Neural crest cell (in vitro differentiated cells): ENCODE results near the gene SND1. TPM values are rescaled to one million over a fixed set of nuclear protein-coding genes. Genes with fewer than 3 reads are reported as not detected.

Experiments used
- DNase-seq: peaks from one replicate; pipeline ENCODE4 v3.0.0; 2021; ENCODE audit warnings: low read depth, mixed read lengths, low spot score
- H3K27ac Mint-ChIP-seq: one replicate; pipeline ENCODE4 v1.8.0; 2021; ENCODE audit warnings: mild to moderate bottlenecking, mixed read lengths; ENCODE audit not compliant: unreplicated experiment
- H3K27me3 Mint-ChIP-seq: 2 replicates; pipeline ENCODE4 v1.8.0; 2021; ENCODE audit warnings: low read depth, mild to moderate bottlenecking, mixed read lengths
- H3K36me3 Mint-ChIP-seq: 2 replicates; pipeline ENCODE4 v1.8.0; 2021; ENCODE audit warnings: low read depth, mild to moderate bottlenecking, mixed read lengths
- H3K4me1 Mint-ChIP-seq: 2 replicates; pipeline ENCODE4 v1.8.0; 2021; ENCODE audit warnings: mixed read lengths
- H3K4me3 Mint-ChIP-seq: one replicate; pipeline ENCODE4 v1.8.0; 2021; ENCODE audit warnings: mild to moderate bottlenecking, mixed read lengths
- H3K9me3 Mint-ChIP-seq: 2 replicates; pipeline ENCODE4 v1.8.0; 2021; ENCODE audit warnings: mixed read lengths
- CTCF ChIP-seq: fragments of 200-600 bp; sonication (generic); conservative IDR thresholded peaks from 2 replicates; pipeline ENCODE4 v1.5.0; 2021; ENCODE audit warnings: antibody characterized with exemption, mild to moderate bottlenecking
- total RNA-seq: library from RNA; stranded (reverse); gene quantifications from 2 replicates; pipeline ENCODE4 v1.2.1, GENCODE V29; 2021

Gene SND1
- total RNA-seq, 1 donor from 2014 or later = 184 TPM

DNA sequence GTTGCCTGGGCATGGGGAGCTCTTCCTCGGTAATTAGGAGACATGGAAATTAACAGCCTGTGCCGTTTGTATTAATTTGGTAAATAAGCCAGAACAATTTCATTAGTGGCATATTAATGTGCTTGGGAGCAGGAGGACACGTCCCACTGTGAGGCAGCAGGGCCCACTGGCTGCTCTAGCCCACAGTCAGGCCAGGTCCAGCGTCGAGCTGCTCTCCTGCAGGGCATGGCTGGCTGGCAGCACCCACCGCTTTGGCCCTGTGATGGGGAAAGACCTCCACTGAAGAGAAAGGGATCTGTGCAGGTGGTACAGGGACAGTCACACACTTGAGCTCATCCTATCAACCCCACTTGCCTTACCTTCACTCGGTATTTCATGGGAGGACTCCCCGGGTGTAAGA lies 416.8 kb downstream of the SND1 start:
- H3K9me3 Mint-ChIP-seq = no peaks in the 10 kb centered on the region
- H3K27me3 Mint-ChIP-seq = no peaks in the 10 kb centered on the region
- TF ChIP-seq CTCF = no peak
- no peaks in the 10 kb centered on the region for H3K36me3 Mint-ChIP-seq
- H3K4me1 Mint-ChIP-seq = no peaks in the 10 kb centered on the region
- H3K4me3 Mint-ChIP-seq = no peak overlapping the region
- peak overlapping the region; percentile 8 for H3K27ac Mint-ChIP-seq
- DNase-seq = no peak

DNA sequence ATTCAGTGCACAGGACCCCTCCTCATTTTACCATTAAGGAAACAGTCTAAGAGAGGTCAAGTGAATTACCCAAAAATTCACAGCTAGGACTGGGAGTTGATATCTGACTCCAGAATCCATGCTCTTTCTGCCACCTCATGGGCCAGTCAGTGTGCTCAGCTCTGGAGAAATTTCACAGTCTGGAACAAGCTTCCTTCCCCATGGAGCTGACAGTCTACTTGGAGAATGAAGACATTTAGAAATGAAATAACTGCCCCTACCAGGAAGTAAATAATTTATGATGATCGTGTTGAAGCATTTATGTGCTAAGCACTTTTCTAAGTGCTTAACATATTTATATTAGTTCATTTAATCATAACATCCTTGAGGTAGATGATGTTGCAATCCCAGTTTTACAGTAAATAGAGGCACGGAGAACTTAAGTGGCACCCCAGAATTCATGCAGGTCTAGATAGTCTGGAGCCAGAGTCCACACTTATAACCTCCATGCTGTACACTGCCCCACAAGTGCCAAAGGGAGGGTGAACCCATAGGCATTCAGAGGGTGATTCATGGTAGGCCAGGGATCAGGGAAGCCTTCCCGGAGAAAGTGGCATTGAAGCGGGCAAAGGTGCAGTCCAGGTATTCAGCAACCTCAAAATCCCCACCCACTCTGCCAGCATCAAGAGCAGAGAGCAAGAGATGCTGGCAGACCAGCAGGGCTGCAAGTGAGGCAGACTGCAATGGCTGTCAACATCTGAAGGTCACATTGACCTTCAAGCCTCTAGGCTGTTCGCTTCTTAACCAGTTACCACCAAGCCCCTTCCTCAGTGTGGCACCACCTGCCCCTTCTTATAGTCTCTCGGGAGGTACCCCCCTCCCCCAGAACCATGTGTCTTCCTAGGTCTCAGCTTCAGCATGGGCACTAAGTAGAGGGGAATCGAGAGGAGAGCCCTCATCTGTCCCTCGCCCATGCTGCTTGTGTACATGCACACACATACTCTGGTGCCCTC lies 417.7 kb downstream of the SND1 start:
- Mint-ChIP-seq H3K9me3 (no peaks in the 10 kb centered on the region), H3K4me1 (no peaks in the 10 kb centered on the region), H3K27ac (no peak overlapping the region), H3K27me3 (no peaks in the 10 kb centered on the region), H3K36me3 (no peaks in the 10 kb centered on the region), H3K4me3 (no peak overlapping the region)
- no peak for DNase-seq
- TF ChIP-seq CTCF = no peak

- H3K9me3 Mint-ChIP-seq = no peaks in the 10 kb centered on the region
- no peak overlapping the region for H3K4me3 Mint-ChIP-seq
- DNase-seq = no peak
- H3K27ac Mint-ChIP-seq = no peak overlapping the region
- TF ChIP-seq CTCF = no peak
- no peaks in the 10 kb centered on the region for H3K4me1 Mint-ChIP-seq
- H3K36me3 Mint-ChIP-seq = no peaks in the 10 kb centered on the region
- no peaks in the 10 kb centered on the region for H3K27me3 Mint-ChIP-seq
These were observed 419.4 kb downstream of the SND1 start for GRCh38 chr7:128071376-128071775.

- Mint-ChIP-seq H3K4me3 (no peak overlapping the region), H3K9me3 (no peaks in the 10 kb centered on the region), H3K27ac (no peak overlapping the region), H3K36me3 (no peaks in the 10 kb centered on the region), H3K27me3 (no peaks in the 10 kb centered on the region), H3K4me1 (no peaks in the 10 kb centered on the region)
- no peak for DNase-seq
- TF ChIP-seq CTCF = no peak
These were observed 419.8 kb downstream of the SND1 start for GRCh38 chr7:128071801-128072200.

DNA sequence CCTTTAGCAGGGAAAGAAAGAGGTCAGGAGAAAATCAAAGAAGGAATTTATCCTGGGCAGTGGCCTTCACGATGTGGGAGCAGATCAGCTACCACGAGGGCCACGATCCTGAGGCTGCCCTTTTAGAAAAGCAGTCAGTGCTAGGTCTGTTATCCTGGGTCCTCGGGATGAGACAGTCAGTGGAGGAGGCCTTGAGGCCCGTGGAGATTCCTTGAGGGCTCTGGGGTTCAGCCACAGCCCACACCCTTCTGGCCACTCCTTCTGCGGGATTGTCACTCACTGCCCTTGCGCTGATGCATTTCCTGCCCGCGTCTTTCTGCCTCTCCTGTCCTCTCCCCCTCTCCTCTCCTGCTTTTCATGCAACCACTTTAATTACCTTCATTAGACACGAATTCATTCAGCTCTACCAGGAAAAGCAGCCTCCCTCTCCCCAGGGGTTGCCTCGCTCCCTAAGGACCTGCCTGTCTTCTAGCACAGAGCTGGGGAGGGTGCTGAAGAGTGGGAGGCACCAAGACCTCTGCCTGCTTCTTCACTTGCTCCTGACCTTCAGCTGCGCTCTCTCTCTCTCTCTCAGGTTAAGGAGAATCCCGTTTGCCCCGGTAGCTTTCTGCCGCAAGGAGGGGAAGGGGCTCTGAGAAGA lies 421.8 kb downstream of the SND1 start:
- Mint-ChIP-seq H3K36me3 (no peaks in the 10 kb centered on the region), H3K4me3 (no peak overlapping the region), H3K9me3 (no peaks in the 10 kb centered on the region), H3K27me3 (no peaks in the 10 kb centered on the region), H3K4me1 (no peaks in the 10 kb centered on the region), H3K27ac (peak overlapping the region; percentile 71)
- no peak for DNase-seq
- TF ChIP-seq CTCF = no peak
